ENCODE measurements around the gene CUL7. TPM values are rescaled to one million over a fixed set of nuclear protein-coding genes. Genes with fewer than 3 reads are reported as not detected.

Gene CUL7
- total and polyA plus RNA-seq, 10 of the 15 experiments (the other 5 are each of a cell fraction or from before 2014, with no cell fraction given), result 0.66 to 18.4 (median 10.9) TPM

DNA sequence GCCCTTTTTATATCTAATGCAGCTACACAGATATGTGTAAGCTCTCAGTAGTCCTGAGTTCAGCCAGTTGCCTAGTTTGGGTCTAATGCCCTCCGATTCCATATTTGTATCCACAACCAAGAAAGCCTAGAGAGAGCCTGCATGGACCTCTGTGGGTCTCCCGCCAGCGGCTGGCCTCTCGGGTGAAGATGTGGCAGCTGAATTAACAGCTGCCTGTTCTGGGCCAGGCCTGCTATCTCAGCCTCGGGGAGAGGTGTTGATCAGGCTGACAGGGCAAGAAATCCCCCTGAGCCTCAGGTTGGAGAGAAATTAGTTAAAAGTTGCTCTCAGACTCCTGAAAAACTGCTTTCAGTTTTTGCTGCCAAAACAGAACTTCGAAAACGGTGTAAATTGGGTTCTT is 42.3 kb upstream of the CUL7 start:
- Histone ChIP-seq H3K27ac (ENCODE audit: control insufficient read depth, insufficient read depth) (peak overlapping the region; percentile 57), H4K20me1 (ENCODE audit: control insufficient read depth, insufficient read depth) (no peaks in the 10 kb centered on the region), H3K36me3 (ENCODE audit: control insufficient read depth in 2 of 2, insufficient read depth in 2 of 2, low read length in 1 of 2) (no peaks in the 10 kb centered on the region), H3K4me3 (peak overlapping the region; percentile 9; the same call in 1 of the 2 replicates), H3K4me2 (ENCODE audit: control insufficient read depth, insufficient read depth) (peak overlapping the region; percentile 51), H3K9ac (ENCODE audit: control insufficient read depth, insufficient read depth, low read length) (peak overlapping the region; percentile 53), H3K27me3 (replicated peaks in 1 of 2; ENCODE audit: control insufficient read depth in 2 of 2, insufficient read depth in 2 of 2, low read length in 1 of 2) (no peaks in the 10 kb centered on the region), H3K4me1 (ENCODE audit: control insufficient read depth, insufficient read depth, low read length) (peaks cover 19% of the 10 kb centered on the region), H3K79me2 (ENCODE audit: control insufficient read depth, insufficient read depth, low read length) (no peaks in the 10 kb centered on the region), H2AFZ (ENCODE audit: control insufficient read depth, low read depth, low read length) (peak overlapping the region; percentile 83), H3K9me3 (replicated peaks; ENCODE audit: control insufficient read depth, insufficient read depth, low read length) (no peaks in the 10 kb centered on the region)
- 14% methylated on average over 7 of the region's 7 CpGs for WGBS (ENCODE audit: insufficient coverage, insufficient replicate concordance, low lambda C conversion rate, missing lambda C conversion rate)
- FAIRE-seq (no peak), ATAC-seq (peak; percentile 77), DNase-seq (ENCODE audit: low read depth, low spot score) (no peak)
- RAD21 ChIA-PET (ENCODE audit: unreplicated experiment), result interaction anchor here (1.0 to 3.1 kb wide), 4 partner anchors 9 to 48 kb away, joined by 3 to 12 read pairs (median 5); partner anchors contain the start of genes KLC4 and MRPL2
- CTCF ChIA-PET, result interaction anchor here (0.6 to 2.2 kb wide), 5 partner anchors 33 to 312 kb away, joined by 3 to 9 read pairs (median 3); no protein-coding TSS in a partner anchor
- no TSS peak for BruUV-seq (replicated peaks)
- POLR2A ChIA-PET, result interaction anchor here (0.6 to 3.2 kb wide), 6 partner anchors 9 to 904 kb away, joined by 3 to 12 read pairs (median 4); no protein-coding TSS in a partner anchor
- SMC1A ChIA-PET (ENCODE audit: uncharacterized antibody, unreplicated experiment), result interaction anchor here (1.0 to 3.2 kb wide), 4 partner anchors 9 to 48 kb away, joined by 3 to 20 read pairs (median 4); partner anchors contain the start of gene CUL7
- intact Hi-C loops (cut with micrococcal nuclease; ENCODE audit: unreplicated experiment), result no loop called here
- in situ Hi-C loops (cut with MboI), result no loop called here
- TF ChIP-seq DPF2 (IDR thresholded peaks at IDR 0.05) (no peak), KAT2A (conservative IDR thresholded peaks at IDR 0.05; ENCODE audit: control insufficient read depth, low read depth, low read length) (no peak), BRCA1 (IDR thresholded peaks at IDR 0.05; ENCODE audit: low read depth, low read length) (no peak), ZNF384 (IDR thresholded peaks at IDR 0.05; ENCODE audit: borderline replicate concordance, low read depth, low read length) (no peak), FOXK2 (IDR thresholded peaks at IDR 0.05) (no peak), BMI1 (IDR thresholded peaks at IDR 0.05; ENCODE audit: borderline replicate concordance) (no peak), EGR1 (IDR thresholded peaks at IDR 0.05; ENCODE audit: borderline replicate concordance in 1 of 2, low read depth in 2 of 2, low read length in 2 of 2) (no peak), KDM1A (IDR thresholded peaks at IDR 0.05; ENCODE audit: borderline replicate concordance) (no peak), BHLHE40 (IDR thresholded peaks at IDR 0.05; ENCODE audit: borderline replicate concordance in 1 of 2, low read depth in 2 of 2, low read length in 1 of 2) (no peak), PML (IDR thresholded peaks at IDR 0.05; ENCODE audit: low read length) (no peak), LARP7 (IDR thresholded peaks at IDR 0.05) (0 out of 2 replicates have a peak, but pooled peaks have one; percentile 24), MTA2 (IDR thresholded peaks at IDR 0.05; ENCODE audit: low read depth) (no peak), NR2F1 (conservative IDR thresholded peaks at IDR 0.05) (peak; percentile 77), CHD4 (IDR thresholded peaks at IDR 0.05) (no peak), POU2F2 (IDR thresholded peaks at IDR 0.05; ENCODE audit: borderline replicate concordance, low read depth, low read length) (no peak), HCFC1 (IDR thresholded peaks at IDR 0.05; ENCODE audit: low read length) (no peak), MEF2B (IDR thresholded peaks at IDR 0.05; ENCODE audit: partially characterized antibody, poor library complexity, severe bottlenecking) (peak; percentile 9)
- TF ChIP-seq, protein P1, sequence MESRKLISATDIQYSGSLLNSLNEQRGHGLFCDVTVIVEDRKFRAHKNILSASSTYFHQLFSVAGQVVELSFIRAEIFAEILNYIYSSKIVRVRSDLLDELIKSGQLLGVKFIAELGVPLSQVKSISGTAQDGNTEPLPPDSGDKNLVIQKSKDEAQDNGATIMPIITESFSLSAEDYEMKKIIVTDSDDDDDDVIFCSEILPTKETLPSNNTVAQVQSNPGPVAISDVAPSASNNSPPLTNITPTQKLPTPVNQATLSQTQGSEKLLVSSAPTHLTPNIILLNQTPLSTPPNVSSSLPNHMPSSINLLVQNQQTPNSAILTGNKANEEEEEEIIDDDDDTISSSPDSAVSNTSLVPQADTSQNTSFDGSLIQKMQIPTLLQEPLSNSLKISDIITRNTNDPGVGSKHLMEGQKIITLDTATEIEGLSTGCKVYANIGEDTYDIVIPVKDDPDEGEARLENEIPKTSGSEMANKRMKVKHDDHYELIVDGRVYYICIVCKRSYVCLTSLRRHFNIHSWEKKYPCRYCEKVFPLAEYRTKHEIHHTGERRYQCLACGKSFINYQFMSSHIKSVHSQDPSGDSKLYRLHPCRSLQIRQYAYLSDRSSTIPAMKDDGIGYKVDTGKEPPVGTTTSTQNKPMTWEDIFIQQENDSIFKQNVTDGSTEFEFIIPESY (IDR thresholded peaks at IDR 0.05), result peak; percentile 99
- TF ChIP-seq, protein P2, sequence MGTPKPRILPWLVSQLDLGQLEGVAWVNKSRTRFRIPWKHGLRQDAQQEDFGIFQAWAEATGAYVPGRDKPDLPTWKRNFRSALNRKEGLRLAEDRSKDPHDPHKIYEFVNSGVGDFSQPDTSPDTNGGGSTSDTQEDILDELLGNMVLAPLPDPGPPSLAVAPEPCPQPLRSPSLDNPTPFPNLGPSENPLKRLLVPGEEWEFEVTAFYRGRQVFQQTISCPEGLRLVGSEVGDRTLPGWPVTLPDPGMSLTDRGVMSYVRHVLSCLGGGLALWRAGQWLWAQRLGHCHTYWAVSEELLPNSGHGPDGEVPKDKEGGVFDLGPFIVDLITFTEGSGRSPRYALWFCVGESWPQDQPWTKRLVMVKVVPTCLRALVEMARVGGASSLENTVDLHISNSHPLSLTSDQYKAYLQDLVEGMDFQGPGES (IDR thresholded peaks at IDR 0.05), result no peak

All from GM12878 (cell line).